CD14-positive monocyte (primary cell): ENCODE measurements around the gene TCF19. TPM values are rescaled to one million over a fixed set of nuclear protein-coding genes. Genes with fewer than 3 reads are reported as not detected.

Experiments used
- DNase-seq, 3 donors: peaks; one replicate each; pipeline ENCODE4 v3.0.0-alpha.2; 2011 to 2022
- H2AFZ ChIP-seq: 2 replicates; pipeline ENCODE4 v1.6.0; 2012; ENCODE audit warnings: mild to moderate bottlenecking, low read depth, low read length, inconsistent platforms; ENCODE audit not compliant: insufficient read depth, poor library complexity, severe bottlenecking
- H3K27ac ChIP-seq, 2 donors: 1 replicate in 1 of 2; 2 replicates in 1 of 2; pipeline ENCODE4 v1.5.1; 2012 to 2013; ENCODE audit warnings: low read length in 2 of 2, control low read depth in 1 of 2, inconsistent platforms in 1 of 2, low read depth in 1 of 2, mild to moderate bottlenecking in 1 of 2
- H3K27me3 ChIP-seq, 2 donors: one replicate each; pipeline versions ENCODE4 v1.6.0 to v1.6.1; 2011 to 2013; ENCODE audit warnings: low read length in 2 of 2; ENCODE audit not compliant: control insufficient read depth in 2 of 2, insufficient read depth in 2 of 2
- H3K36me3 ChIP-seq, 2 donors: replicated peaks in 1 of 2; 1 replicate in 1 of 2; 2 replicates in 1 of 2; pipeline versions ENCODE4 v1.5.1 to v1.6.1; 2012 to 2013; ENCODE audit warnings: low read length in 2 of 2, control low read depth in 1 of 2, inconsistent platforms in 1 of 2, mild to moderate bottlenecking in 1 of 2; ENCODE audit not compliant: insufficient read depth in 2 of 2, control insufficient read depth in 1 of 2
- H3K4me1 ChIP-seq, 2 donors: 1 replicate in 1 of 2; 2 replicates in 1 of 2; pipeline versions ENCODE4 v1.5.1 to v1.6.1; 2012 to 2013; ENCODE audit warnings: low read length in 2 of 2, control low read depth in 1 of 2, inconsistent platforms in 1 of 2, mild to moderate bottlenecking in 1 of 2, moderate library complexity in 1 of 2; ENCODE audit not compliant: insufficient read depth in 2 of 2, control insufficient read depth in 1 of 2
- H3K4me2 ChIP-seq: replicated peaks from 2 replicates; pipeline ENCODE3; 2012; ENCODE audit warnings: low read length, moderate library complexity, mild to moderate bottlenecking; ENCODE audit not compliant: poor library complexity, severe bottlenecking; ENCODE audit errors: extremely low read depth
- H3K4me3 ChIP-seq, 3 experiments: fragments of 200-600 bp in 1 of 3; sonication (generic) in 1 of 3; replicated peaks in 1 of 3; 1 replicate in 2 of 3; 2 replicates in 1 of 3; pipeline ENCODE4 v1.5.1; 2011 to 2013; ENCODE audit warnings: low read length in 3 of 3, mild to moderate bottlenecking in 3 of 3, control low read depth in 2 of 3, low read depth in 2 of 3, inconsistent platforms in 1 of 3, moderate library complexity in 1 of 3
- H3K79me2 ChIP-seq: 2 replicates; pipeline ENCODE4 v1.6.0; 2012; ENCODE audit warnings: mild to moderate bottlenecking, control low read depth, inconsistent platforms, low read length, moderate library complexity; ENCODE audit not compliant: insufficient read depth
- H3K9ac ChIP-seq: 2 replicates; pipeline ENCODE4 v1.6.0; 2017; ENCODE audit warnings: low read length, mild to moderate bottlenecking; ENCODE audit not compliant: insufficient read depth, poor library complexity, severe bottlenecking
- H3K9me3 ChIP-seq, 2 donors: replicated peaks in 1 of 2; 1 replicate in 1 of 2; 2 replicates in 1 of 2; pipeline versions ENCODE4 v1.5.1 to v1.6.1; 2012 to 2013; ENCODE audit warnings: low read length in 2 of 2, control low read depth in 1 of 2; ENCODE audit not compliant: control insufficient read depth in 1 of 2, insufficient read depth in 1 of 2
- H4K20me1 ChIP-seq: 2 replicates; pipeline ENCODE4 v1.6.0; 2012; ENCODE audit warnings: mild to moderate bottlenecking, low read length, control low read depth, moderate library complexity; ENCODE audit not compliant: insufficient read depth
- H3K27ac Mint-ChIP-seq, 7 donors: one replicate each; pipeline ENCODE4 v1.8.0; 2020; ENCODE audit warnings: mild to moderate bottlenecking in 7 of 7, mixed read lengths in 7 of 7, moderate library complexity in 6 of 7, inconsistent platforms in 2 of 7
- H3K27me3 Mint-ChIP-seq, 3 donors: one replicate each; pipeline ENCODE4 v1.8.0; 2021 to 2022; ENCODE audit warnings: low read depth in 3 of 3, mild to moderate bottlenecking in 3 of 3, mixed read lengths in 3 of 3, moderate library complexity in 3 of 3, inconsistent platforms in 1 of 3
- H3K36me3 Mint-ChIP-seq, 2 donors: one replicate each; pipeline ENCODE4 v1.8.0; 2020; ENCODE audit warnings: mixed read lengths in 2 of 2, inconsistent platforms in 1 of 2, mild to moderate bottlenecking in 1 of 2
- H3K4me1 Mint-ChIP-seq: one replicate; pipeline ENCODE4 v1.8.0; 2020; ENCODE audit warnings: mild to moderate bottlenecking, mixed read lengths
- H3K4me3 Mint-ChIP-seq, 2 donors: one replicate each; pipeline ENCODE4 v1.8.0; 2020; ENCODE audit warnings: mild to moderate bottlenecking in 2 of 2, mixed read lengths in 2 of 2, moderate library complexity in 1 of 2
- H3K9me3 Mint-ChIP-seq, 7 donors: one replicate each; pipeline ENCODE4 v1.8.0; 2020 to 2022; ENCODE audit warnings: mixed read lengths in 7 of 7, mild to moderate bottlenecking in 6 of 7, moderate library complexity in 6 of 7, inconsistent platforms in 2 of 7
- WGBS: methylation state at CpG from one replicate; pipeline ENCODE4 v1.1.5; 2013; ENCODE audit warnings: missing lambda C conversion rate; ENCODE audit not compliant: insufficient coverage; 5-methylcytosine and 5-hydroxymethylcytosine counted together
- intact Hi-C, 2 donors: fragments of 100-400 bp; cut with micrococcal nuclease; formaldehyde crosslinking; loops; one replicate each; pipeline versions ENCODE4 v1.15.0 to v1.15.1; 2023
- polyA plus RNA-seq, 3 donors: library from polyadenylated mRNA; depleted of rRNA in 1 of 3; unstranded in 2 of 3; stranded (reverse) in 1 of 3; fragments of 300-500 nt in 2 of 3; fragments of >200 nt in 1 of 3; fragmentation: Illumina TruSeq in 2 of 3; gene quantifications; 1 replicate in 2 of 3; 2 replicates in 1 of 3; pipeline ENCODE4 v1.2.3, GENCODE V29; 2012 to 2021
- TF ChIP-seq, protein P1 (sequence below): fragments of 200-600 bp; IDR thresholded peaks from one replicate; pipeline ENCODE4 v1.8.0; 2022; ENCODE audit warnings: antibody characterized with exemption, mild to moderate bottlenecking

TCF19 gene
- polyA plus RNA-seq, 3 donors = 0.75 to 1.1 (median 0.80) TPM

- no peak overlapping the region for H3K4me3 Mint-ChIP-seq
- 100% methylated on average over 2 of the region's 11 CpGs for WGBS
Measured at GRCh38 chr6:31144970-31145340, 13.4 kb upstream of the TCF19 start.

DNA sequence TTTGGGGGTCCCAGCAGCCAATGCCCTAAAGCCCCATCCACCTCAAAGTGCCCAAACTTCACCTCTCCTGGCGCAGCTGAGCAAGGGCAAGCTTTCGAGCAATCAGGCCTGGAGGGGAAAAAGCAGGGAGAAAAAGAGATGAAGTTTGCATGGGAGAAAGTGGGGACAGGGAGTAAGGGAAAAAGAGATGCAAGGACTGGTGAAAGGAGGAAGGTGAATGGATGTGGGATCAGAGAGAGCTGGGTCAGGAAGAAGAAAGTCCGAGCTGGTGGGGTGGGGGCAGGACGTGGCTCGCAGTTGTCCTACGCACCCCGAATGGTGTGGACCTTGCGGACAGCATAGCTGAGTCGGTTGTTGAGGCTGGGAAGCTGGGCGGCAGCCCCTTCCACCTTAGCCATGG lies 13.0 kb upstream of the TCF19 start:
- H3K27me3 ChIP-seq = no peaks in the 10 kb centered on the region
- intact Hi-C loops = no loop called here
- 94% methylated on average over 3 of the region's 10 CpGs for WGBS
- peaks cover 15 to 42% of the 10 kb centered on the region in 2 donors for H3K36me3 ChIP-seq
- Mint-ChIP-seq H3K27me3 (no peaks in the 10 kb centered on the region), H3K4me1 (no peaks in the 10 kb centered on the region), H3K9me3 (no peaks in the 10 kb centered on the region), H3K4me3 (no peak overlapping the region), H3K27ac (no peak overlapping the region), H3K36me3 (peaks cover 28 to 34% of the 10 kb centered on the region in 2 donors)
- no peak overlapping the region for H2AFZ ChIP-seq
- no peak overlapping the region for H3K4me3 ChIP-seq
- no peak for DNase-seq
- TF ChIP-seq, protein P1, sequence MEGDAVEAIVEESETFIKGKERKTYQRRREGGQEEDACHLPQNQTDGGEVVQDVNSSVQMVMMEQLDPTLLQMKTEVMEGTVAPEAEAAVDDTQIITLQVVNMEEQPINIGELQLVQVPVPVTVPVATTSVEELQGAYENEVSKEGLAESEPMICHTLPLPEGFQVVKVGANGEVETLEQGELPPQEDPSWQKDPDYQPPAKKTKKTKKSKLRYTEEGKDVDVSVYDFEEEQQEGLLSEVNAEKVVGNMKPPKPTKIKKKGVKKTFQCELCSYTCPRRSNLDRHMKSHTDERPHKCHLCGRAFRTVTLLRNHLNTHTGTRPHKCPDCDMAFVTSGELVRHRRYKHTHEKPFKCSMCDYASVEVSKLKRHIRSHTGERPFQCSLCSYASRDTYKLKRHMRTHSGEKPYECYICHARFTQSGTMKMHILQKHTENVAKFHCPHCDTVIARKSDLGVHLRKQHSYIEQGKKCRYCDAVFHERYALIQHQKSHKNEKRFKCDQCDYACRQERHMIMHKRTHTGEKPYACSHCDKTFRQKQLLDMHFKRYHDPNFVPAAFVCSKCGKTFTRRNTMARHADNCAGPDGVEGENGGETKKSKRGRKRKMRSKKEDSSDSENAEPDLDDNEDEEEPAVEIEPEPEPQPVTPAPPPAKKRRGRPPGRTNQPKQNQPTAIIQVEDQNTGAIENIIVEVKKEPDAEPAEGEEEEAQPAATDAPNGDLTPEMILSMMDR = no peak
- H3K9ac ChIP-seq = no peak overlapping the region
- H3K79me2 ChIP-seq = no peaks in the 10 kb centered on the region
- H3K4me2 ChIP-seq = no peak overlapping the region
- H3K27ac ChIP-seq = no peak overlapping the region
- H4K20me1 ChIP-seq = no peaks in the 10 kb centered on the region
- no peaks in the 10 kb centered on the region for H3K4me1 ChIP-seq
- no peaks in the 10 kb centered on the region for H3K9me3 ChIP-seq

More at GRCh38 chr6:31144970-31145340, 13.4 kb upstream of the TCF19 start:
- Histone ChIP-seq H3K4me1 (no peaks in the 10 kb centered on the region), H3K27ac (no peak overlapping the region), H2AFZ (no peak overlapping the region), H3K79me2 (no peaks in the 10 kb centered on the region), H3K9me3 (no peaks in the 10 kb centered on the region), H3K36me3 (peaks cover 15 to 38% of the 10 kb centered on the region in 2 donors), H3K4me3 (no peak overlapping the region), H3K27me3 (no peaks in the 10 kb centered on the region), H3K9ac (no peak overlapping the region), H4K20me1 (no peaks in the 10 kb centered on the region), H3K4me2 (no peak overlapping the region)
- peaks cover 25 to 32% of the 10 kb centered on the region in 2 donors for H3K36me3 Mint-ChIP-seq
- intact Hi-C loops = no loop called here
- DNase-seq = no peak
- H3K9me3 Mint-ChIP-seq = no peaks in the 10 kb centered on the region
- TF ChIP-seq, protein P1 = no peak
- no peaks in the 10 kb centered on the region for H3K4me1 Mint-ChIP-seq
- peaks cover 0 to 3% (median 0%) of the 10 kb centered on the region in 3 donors for H3K27me3 Mint-ChIP-seq
- H3K27ac Mint-ChIP-seq = peak overlapping the region in 3 of 7 donors; percentile 9 to 75 (median 34)
